Mesenteric fat pad (tissue), 1 donor: ENCODE data around the gene CDH23. TPM values are rescaled to one million over a fixed set of nuclear protein-coding genes. Genes with fewer than 3 reads are reported as not detected.

Experiments used
- DNase-seq: peaks from one replicate; pipeline ENCODE4 v3.0.0-alpha.2; 2020; ENCODE audit warnings: low spot score
- total RNA-seq: library from RNA; stranded (reverse); fragmentation: NEBNext Ultra II Directional; extraction: Animal tissue kit (Norgen Biotek cat#: 25700); gene quantifications from one replicate; pipeline ENCODE4 v1.2.1, GENCODE V29; 2021
- donor health status: DM: yes; HTN: yes; CAD: no.

Gene CDH23
- total RNA-seq, 1 donor from 2014 or later, result 9.7 TPM

DNA sequence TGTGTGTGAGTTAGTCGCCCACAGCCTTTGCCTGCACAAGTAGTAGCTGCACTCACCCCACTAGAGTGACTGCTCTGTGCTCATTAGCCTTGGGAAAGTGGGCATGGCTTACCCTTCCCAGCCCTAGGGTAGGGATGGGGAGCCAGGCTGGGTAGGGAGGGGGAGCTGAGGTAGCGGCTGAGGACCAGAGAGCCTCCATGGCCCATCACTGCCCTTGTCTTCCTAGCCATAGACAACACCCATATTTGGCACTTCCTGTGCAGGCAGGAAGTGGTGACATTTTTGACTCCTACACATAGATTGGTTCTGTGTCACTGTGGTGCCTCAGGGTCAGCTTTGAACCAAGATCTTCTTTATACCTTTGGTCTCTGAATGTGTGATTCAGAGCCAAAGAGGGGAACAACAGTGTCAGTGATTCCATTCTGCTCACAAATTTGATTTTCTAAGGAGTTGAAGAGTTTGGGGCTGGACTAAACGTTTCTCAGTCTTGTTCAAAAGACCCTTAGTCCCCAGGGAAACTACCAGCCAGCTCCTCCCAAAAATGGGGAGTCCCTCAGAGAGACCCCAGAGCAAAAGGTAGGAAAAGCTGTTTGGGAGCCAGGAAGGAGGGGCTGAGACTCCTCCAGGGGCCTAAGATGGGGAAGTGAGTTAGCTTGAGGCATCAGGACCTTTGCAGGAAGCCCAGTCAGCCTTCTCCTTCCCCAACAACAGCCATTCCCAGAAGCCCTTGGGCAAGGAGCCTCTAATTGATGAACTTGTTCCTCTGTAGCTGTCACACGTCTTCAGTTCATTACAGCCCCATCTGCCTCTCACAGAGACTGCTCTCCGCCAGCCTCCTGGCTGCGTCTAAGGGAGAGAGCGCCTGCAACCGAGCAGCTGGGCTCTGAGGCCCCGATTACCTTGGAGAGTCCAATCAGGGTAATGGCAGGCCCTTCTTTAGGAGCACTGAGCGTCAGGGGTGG, 135.0 kb downstream of the CDH23 start:
- DNase-seq, result no peak

DNA sequence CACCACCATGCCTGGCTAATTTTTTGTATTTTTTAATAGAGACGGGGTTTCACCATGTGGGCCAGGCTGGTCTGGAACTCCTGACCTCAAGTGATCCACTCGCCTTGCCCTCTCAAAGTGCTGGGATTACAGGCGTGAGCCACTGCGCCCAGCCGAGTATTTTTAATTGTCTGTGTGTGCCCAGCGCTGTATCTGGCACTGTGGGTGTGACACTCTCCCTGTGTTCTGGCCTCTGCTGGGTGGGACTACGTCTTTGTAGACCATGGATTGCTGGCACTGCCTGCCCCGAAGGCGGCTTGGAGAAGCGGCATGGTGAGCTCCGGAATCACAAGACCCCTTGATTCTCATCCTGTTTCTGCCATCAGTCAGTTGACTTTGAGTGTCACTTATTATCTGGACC, 136.2 kb downstream of the CDH23 start:
- DNase-seq, result no peak

DNA sequence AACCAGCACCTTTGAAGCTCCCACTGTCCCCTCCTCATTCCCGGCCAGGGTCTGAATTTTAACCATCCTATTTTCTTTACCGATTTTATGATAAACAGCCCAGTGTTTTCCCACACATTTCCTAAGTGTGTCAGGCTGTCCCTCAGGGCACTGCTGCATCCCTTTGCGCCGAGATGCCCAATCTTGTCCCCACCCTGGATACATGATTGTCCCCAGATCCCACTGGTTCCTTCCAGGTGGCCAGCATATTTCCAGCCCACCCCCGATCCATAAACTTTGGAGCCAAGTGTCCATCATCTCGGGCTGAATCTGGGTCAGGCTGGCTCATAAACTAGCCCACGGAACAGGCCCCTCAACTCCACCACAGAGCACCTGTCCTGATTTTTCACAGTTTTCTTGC, 137.2 kb downstream of the CDH23 start:
- DNase-seq, result no peak

DNA sequence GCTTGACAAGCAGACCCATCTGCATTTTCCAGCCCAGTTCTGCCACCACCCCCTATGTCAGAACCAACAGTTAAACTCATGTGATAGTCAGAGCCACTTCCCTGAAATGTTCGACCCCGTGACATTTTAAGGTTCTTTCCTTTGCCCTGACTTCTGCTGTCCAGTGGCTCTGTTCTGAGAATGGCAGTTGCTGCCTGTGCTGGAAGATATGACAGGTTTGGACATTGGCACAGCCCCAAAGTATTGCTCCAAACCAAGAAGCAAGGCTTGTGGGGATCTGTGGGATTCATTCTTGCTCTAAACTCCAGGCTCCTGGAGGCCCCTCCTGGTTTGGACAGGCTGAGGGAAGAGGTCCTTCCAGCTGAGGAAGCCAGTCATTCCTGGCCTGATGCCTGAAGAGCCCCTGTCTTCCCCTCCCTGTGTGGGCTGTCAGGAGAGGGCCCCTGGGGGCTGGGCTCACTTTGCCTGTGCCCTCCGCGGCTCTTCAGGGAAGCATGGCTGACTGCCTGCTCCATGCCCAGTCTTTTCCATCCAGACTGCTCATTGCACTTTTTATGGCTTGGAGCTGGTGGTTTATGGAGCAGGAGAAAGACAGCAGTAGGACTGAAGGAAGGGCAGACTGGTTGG, 138.0 kb downstream of the CDH23 start:
- DNase-seq, result no peak

DNA sequence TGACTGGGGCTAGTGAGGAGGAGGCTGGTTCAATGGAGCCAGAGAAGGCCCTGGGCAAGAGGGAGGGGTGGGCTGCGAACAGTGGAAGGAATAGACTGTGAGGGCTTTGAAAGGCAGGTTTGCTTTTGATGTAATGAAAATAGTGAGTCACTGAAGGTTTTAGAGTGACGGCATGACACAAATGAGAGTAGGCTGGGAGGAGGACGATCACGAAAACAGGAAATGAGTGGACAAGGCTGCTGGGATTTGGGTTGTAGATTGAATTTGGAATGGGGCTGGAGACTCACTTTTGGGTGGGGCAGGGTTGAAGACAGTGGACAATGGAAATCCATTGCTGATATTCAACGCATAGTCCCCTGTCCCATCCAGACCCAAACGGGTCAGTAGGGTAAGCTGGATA, 139.6 kb downstream of the CDH23 start:
- no peak for DNase-seq

DNA sequence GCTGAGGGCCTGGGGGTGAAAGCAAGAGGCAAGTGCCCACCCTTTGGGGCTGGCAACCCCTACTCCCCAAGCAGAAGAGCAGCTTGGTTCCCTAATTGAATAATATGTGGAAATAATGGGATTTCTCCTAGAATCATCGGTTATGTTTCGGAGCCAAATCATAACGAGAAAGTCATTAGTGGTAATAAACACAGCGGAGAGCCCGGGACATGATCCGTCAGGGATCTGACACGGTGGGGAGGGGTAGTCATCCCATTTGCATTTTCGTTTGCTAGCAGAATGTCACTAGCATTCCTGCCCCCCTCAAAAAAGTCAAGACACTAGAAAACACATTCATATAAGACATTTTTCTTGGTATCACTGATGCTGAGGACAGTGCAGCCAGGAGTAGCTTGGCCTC, 140.4 kb downstream of the CDH23 start:
- no peak for DNase-seq

- no peak for DNase-seq
Observed at GRCh38 chr10:71537681-71538080, 141.0 kb downstream of the CDH23 start.

DNA sequence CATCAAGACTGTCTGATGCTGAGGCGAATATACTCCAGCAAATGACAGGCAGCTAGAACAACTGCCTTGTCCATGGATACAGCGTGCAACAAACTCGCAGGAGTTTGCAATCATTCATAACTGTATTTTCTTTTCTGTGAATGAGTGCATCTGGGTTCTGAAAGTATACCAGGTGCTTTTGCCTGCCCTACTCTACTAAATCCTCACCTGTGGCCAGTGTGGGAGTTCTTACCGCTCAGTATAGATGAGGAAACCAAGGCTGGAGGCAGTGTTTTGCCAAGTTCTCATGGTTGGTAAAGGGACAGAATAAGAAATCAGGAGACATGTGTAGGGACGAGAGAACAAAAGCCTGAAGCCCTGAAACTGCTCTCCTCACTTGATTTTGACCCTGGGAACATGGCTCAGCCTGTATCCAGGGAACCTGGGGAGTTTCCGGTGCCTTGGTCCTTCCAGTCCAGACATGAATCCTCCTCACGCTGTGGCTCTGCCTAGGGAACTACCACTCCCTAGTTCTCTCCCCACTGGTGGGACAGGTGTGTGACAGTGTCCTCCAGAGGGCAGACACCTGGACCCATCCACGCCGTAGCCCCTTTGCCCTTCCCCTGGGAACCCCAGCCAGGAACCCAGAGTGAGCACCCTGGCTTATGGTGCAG, 142.0 kb downstream of the CDH23 start:
- no peak for DNase-seq

DNA sequence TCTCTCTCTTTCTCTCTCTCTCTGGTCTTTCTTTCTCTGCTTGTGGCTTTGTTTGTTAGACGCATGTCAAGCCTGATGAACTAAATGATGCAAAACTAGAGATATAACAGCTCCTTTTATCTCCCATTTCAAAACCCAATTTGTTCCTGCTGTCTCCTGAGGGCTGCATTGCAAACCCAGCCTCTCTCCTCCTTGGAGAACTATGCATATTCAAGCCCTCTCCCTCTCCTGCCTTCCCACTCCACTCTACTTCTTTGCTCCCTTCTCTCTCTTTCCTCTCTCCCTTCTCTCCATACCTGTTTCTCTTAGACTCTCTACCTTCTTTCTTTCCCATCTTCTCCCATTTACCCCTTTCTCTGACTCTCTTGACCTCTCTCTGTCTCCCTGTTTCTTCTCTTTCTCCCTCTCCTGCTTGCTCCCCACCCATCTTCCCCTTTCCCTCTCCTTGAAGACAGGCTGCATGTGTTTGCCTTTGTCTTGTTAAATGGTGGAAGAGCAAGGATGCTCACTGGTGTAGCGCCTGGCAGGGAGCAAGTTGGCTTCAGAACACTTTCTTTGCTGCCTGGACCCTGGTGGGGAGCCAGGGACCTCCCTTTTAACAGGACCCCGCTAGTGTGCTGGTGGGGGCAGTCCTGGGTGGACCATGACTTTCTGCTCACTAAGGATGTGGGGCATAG, 142.9 kb downstream of the CDH23 start:
- DNase-seq, result no peak

DNA sequence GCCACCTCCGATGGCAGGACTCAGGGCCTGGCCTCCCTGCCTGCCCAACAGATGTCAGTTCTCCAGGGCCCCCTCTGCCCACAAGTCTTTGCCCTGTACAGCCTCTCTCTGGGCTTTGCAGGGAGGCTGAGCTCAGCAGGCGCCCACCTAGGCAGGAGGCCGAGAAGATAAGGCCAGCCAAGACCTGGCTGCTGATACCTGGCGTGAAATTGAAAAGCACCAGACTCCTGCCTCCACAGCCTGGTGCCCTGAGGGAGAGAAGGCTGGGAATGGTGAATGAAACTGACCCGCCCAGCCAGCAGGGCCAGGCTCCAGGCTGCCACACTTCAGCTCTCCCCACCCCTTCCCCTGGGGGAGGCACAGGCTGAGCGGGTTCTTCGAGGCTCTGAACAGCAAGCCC, 145.8 kb downstream of the CDH23 start:
- no peak for DNase-seq

GRCh38 chr10:71543608-71544170, 147.0 kb downstream of the CDH23 start:
- DNase-seq, result no peak

DNA sequence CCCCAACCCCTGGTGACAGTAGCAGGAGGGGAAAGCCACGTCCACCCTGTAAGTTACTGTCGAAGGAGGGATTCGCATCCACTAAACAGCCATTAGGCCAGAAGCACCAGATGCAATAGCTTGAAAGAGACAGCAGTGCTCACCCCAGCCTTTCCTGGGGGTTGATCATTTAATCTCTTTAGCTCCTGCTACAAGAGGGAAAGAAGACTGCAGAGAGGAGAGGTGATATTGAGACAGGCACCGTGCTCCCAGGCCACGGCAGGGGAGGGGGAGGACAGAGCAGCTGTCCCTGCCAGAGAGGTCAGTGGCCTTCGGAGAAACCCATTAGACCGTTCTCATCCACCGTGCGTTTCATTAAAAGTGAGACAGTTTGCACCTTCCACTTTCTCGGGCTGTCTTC, 148.3 kb downstream of the CDH23 start:
- DNase-seq, result no peak

- no peak for DNase-seq
Observed at GRCh38 chr10:71546220-71546619, 149.5 kb downstream of the CDH23 start.

- no peak for DNase-seq
Observed at GRCh38 chr10:71547312-71547711, 150.6 kb downstream of the CDH23 start.

GRCh38 chr10:71547876-71548846, 151.4 kb downstream of the CDH23 start:
- no peak for DNase-seq

GRCh38 chr10:71549766-71550533, 153.2 kb downstream of the CDH23 start:
- DNase-seq, result no peak

GRCh38 chr10:71550628-71551027, 153.9 kb downstream of the CDH23 start:
- DNase-seq, result no peak

- DNase-seq, result no peak
Observed at GRCh38 chr10:71551970-71552369, 155.2 kb downstream of the CDH23 start.

- DNase-seq, result no peak
Observed at GRCh38 chr10:71553432-71553831, 156.7 kb downstream of the CDH23 start.
